ENCODE results near the gene C9. TPM values are rescaled to one million over a fixed set of nuclear protein-coding genes. Genes with fewer than 3 reads are reported as not detected.
"Not testable (repeated sequence)": the region's sequence is repeated elsewhere in the genome, so short reads cannot be mapped to it uniquely, and the experiment has no call there.

C9 gene
- total RNA-seq, 2 donors from 2014 or later = not detected

- no peak overlapping the region for H3K27ac Mint-ChIP-seq
- DNase-seq (ENCODE audit: low spot score in 2 of 2) (no peak), ATAC-seq (no peak)
- H3K9me3 Mint-ChIP-seq = peaks cover 0 to 3% of the 10 kb centered on the region in 2 donors
- H3K36me3 Mint-ChIP-seq = no peaks in the 10 kb centered on the region
These were observed 104.2 kb downstream of the C9 start for GRCh38 chr5:39260095-39260494.

- DNase-seq (ENCODE audit: low spot score in 2 of 2) (no peak), ATAC-seq (no peak)
- Mint-ChIP-seq H3K9me3 (no peaks in the 10 kb centered on the region), H3K27ac (no peak overlapping the region), H3K36me3 (no peaks in the 10 kb centered on the region)
These were observed 106.7 kb downstream of the C9 start for GRCh38 chr5:39257554-39257953.

- no peak overlapping the region for H3K27ac Mint-ChIP-seq
- H3K36me3 Mint-ChIP-seq = no peaks in the 10 kb centered on the region
- DNase-seq (ENCODE audit: low spot score in 2 of 2) (no peak), ATAC-seq (peak; percentile 76 to 91)
- H3K9me3 Mint-ChIP-seq = no peaks in the 10 kb centered on the region
These were observed 107.6 kb downstream of the C9 start for GRCh38 chr5:39256477-39257235.

- Mint-ChIP-seq H3K27ac (no peak overlapping the region), H3K36me3 (peaks cover 0 to under 1% of the 10 kb centered on the region in 2 donors), H3K9me3 (peaks cover 0 to 2% of the 10 kb centered on the region in 2 donors)
- DNase-seq (ENCODE audit: low spot score in 2 of 2) (no peak), ATAC-seq (no peak)
These were observed 108.9 kb downstream of the C9 start for GRCh38 chr5:39255406-39255805.

- Mint-ChIP-seq H3K36me3 (peaks cover 0 to 6% of the 10 kb centered on the region in 2 donors), H3K9me3 (peaks cover 0 to 8% of the 10 kb centered on the region in 2 donors), H3K27ac (no peak overlapping the region)
- no peak for DNase-seq (ENCODE audit: low spot score in 2 of 2)
- no peak for ATAC-seq
These were observed 109.6 kb downstream of the C9 start for GRCh38 chr5:39254671-39255070.

GRCh38 chr5:39253196-39253595 is 111.1 kb downstream of the C9 start:
- peaks cover 0 to 8% of the 10 kb centered on the region in 2 donors for H3K9me3 Mint-ChIP-seq

GRCh38 chr5:39249564-39250274 is 114.6 kb downstream of the C9 start:
- no peak overlapping the region for H3K27ac Mint-ChIP-seq
- peaks cover 0 to 12% of the 10 kb centered on the region in 2 donors for H3K9me3 Mint-ChIP-seq
- peaks cover 0 to 12% of the 10 kb centered on the region in 2 donors for H3K36me3 Mint-ChIP-seq
- ATAC-seq = peak in 1 of 2 donors; percentile 35
- DNase-seq (ENCODE audit: low spot score in 2 of 2) = no peak

More at GRCh38 chr5:39253196-39253595, 111.1 kb downstream of the C9 start:
- DNase-seq (ENCODE audit: low spot score in 2 of 2) (no peak), ATAC-seq (no peak)
- Mint-ChIP-seq H3K36me3 (peaks cover 0 to 12% of the 10 kb centered on the region in 2 donors), H3K27ac (no peak overlapping the region)

GRCh38 chr5:39249069-39249468 is 115.2 kb downstream of the C9 start:
- Mint-ChIP-seq H3K36me3 (peaks cover 0 to 12% of the 10 kb centered on the region in 2 donors), H3K9me3 (peaks cover 0 to 12% of the 10 kb centered on the region in 2 donors), H3K27ac (no peak overlapping the region)
- DNase-seq (ENCODE audit: low spot score in 2 of 2) (no peak), ATAC-seq (no peak)

GRCh38 chr5:39240750-39241149 is 123.5 kb downstream of the C9 start:
- H3K9me3 Mint-ChIP-seq = peaks cover 3 to 11% of the 10 kb centered on the region in 2 donors
- no peak for DNase-seq (ENCODE audit: low spot score in 2 of 2)
- H3K27ac Mint-ChIP-seq = no peak overlapping the region
- no peaks in the 10 kb centered on the region for H3K36me3 Mint-ChIP-seq
- ATAC-seq = no peak

- Mint-ChIP-seq H3K36me3 (no peaks in the 10 kb centered on the region), H3K9me3 (peaks cover 3 to 8% of the 10 kb centered on the region in 2 donors)
- no peak for ATAC-seq
These were observed 125.8 kb downstream of the C9 start for GRCh38 chr5:39238366-39239105.

GRCh38 chr5:39236718-39237117 is 127.6 kb downstream of the C9 start:
- ATAC-seq (no peak), DNase-seq (ENCODE audit: low spot score in 2 of 2) (no peak)
- Mint-ChIP-seq H3K27ac (no peak overlapping the region), H3K9me3 (peaks cover 3 to 8% of the 10 kb centered on the region in 2 donors), H3K36me3 (no peaks in the 10 kb centered on the region)

More at GRCh38 chr5:39238366-39239105, 125.8 kb downstream of the C9 start:
- DNase-seq (ENCODE audit: low spot score in 2 of 2) = no peak
- no peak overlapping the region for H3K27ac Mint-ChIP-seq

GRCh38 chr5:39235648-39236047 is 128.6 kb downstream of the C9 start:
- no peak for ATAC-seq
- H3K27ac Mint-ChIP-seq = no peak overlapping the region
- no peak for DNase-seq (ENCODE audit: low spot score in 2 of 2)
- H3K9me3 Mint-ChIP-seq = peaks cover under 1 to 5% of the 10 kb centered on the region in 2 donors
- no peaks in the 10 kb centered on the region for H3K36me3 Mint-ChIP-seq

GRCh38 chr5:39234494-39234893 is 129.8 kb downstream of the C9 start:
- not testable (repeated sequence) for H3K36me3 Mint-ChIP-seq; DNase-seq (ENCODE audit: low spot score in 2 of 2); H3K9me3 Mint-ChIP-seq; H3K27ac Mint-ChIP-seq; ATAC-seq

Other genes starting within 250 kb of the C9 start
- 100 to 1,000 TPM; 161 to 168 TPM for gene FYB1, start 144.9 kb downstream of the C9 start, total RNA-seq
- under 1 TPM in 1 of 2 donors, not detected in 1; 0.50 TPM for gene DAB2, start 60.5 kb upstream of the C9 start, total RNA-seq